ENCODE data around the gene PHAX.

DNA sequence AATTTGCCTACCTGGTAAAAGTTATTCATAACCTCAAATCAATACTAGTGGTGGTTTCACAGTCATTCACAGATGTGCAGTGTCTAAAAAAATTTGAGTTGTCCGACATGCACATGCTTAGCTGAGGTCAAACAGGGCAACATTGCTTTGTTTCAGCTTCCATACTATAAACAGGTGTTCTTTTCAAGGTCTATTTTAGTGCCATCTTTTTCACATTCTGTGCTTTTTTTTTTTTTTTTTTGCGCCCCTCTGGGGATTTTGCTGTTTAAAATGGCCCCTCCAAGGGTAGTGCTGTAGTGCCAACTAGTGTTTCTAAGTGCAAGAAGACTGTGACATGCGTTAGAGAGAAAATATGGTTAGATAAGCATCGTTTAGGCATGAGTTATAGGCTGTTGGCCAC, 14.5 kb downstream of the PHAX start:
- TF ChIP-seq POLR2AphosphoS5 (IDR thresholded peaks at IDR 0.05): no peak
- TF ChIP-seq, protein P1, sequence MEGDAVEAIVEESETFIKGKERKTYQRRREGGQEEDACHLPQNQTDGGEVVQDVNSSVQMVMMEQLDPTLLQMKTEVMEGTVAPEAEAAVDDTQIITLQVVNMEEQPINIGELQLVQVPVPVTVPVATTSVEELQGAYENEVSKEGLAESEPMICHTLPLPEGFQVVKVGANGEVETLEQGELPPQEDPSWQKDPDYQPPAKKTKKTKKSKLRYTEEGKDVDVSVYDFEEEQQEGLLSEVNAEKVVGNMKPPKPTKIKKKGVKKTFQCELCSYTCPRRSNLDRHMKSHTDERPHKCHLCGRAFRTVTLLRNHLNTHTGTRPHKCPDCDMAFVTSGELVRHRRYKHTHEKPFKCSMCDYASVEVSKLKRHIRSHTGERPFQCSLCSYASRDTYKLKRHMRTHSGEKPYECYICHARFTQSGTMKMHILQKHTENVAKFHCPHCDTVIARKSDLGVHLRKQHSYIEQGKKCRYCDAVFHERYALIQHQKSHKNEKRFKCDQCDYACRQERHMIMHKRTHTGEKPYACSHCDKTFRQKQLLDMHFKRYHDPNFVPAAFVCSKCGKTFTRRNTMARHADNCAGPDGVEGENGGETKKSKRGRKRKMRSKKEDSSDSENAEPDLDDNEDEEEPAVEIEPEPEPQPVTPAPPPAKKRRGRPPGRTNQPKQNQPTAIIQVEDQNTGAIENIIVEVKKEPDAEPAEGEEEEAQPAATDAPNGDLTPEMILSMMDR (IDR thresholded peaks at IDR 0.05): no peak
- TF ChIP-seq POLR2A (IDR thresholded peaks at IDR 0.05; ENCODE audit: low read depth): no peak
- no peak for TF ChIP-seq EP300 (IDR thresholded peaks at IDR 0.05)
